ENCODE data around the gene RHOH. TPM values are rescaled to one million over a fixed set of nuclear protein-coding genes. Genes with fewer than 3 reads are reported as not detected.
A peak's percentile ranks its signal among the peaks of the same experiment; 100 is the strongest.

Gene RHOH
- total RNA-seq, 1 experiment from 2014 or later: not detected

DNA sequence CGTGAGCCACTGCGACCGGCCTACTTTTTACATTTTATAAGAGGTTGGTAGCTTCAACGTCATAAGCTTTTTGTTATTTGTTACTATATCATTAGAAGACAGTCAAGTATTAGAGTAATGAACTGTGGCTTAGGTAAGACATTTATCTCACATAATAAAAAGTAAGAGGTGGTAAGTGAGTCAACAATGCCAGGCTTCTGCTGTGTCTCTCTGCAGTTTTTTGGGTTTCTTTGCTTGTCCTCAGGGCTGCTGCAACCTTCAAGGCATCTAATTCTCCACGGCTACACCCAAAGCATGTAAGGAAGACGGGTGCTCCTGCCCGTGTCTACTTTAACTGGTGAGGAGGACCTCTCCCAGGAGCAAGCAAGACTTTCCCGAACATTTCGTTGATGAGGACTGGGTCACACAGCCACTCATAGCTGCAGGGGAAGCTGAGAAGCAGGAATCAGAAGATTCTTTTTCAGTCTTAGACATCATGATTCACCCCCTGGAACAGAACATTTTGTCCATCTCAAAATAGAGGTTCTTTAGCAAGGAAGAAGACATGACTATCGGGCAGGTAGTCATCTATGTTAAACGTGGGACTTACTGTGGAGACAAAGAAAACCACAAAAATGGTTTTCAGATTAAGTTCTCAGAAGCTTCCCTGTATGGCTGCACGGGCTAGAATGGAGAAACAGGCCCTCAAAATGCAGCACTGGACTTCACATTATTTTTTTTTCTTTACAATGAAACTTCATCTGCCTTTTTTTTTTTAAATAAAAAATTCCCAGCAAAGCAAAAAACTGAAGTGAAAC, 13.0 kb upstream of the RHOH start:
- no peak for DNase-seq (ENCODE audit: low read depth, low spot score)
- in situ Hi-C loops (cut with HindIII; ENCODE audit: low pct_unique_long_range_greater_than_20kb, low sequenced_read_pairs): no loop called here

GRCh38 chr4:40185830-40186664, 10.8 kb upstream of the RHOH start:
- in situ Hi-C loops (cut with HindIII; ENCODE audit: low pct_unique_long_range_greater_than_20kb, low sequenced_read_pairs): no loop called here

GRCh38 chr4:40186665-40187014, 10.2 kb upstream of the RHOH start:
- no peak for DNase-seq (ENCODE audit: low read depth, low spot score)
- in situ Hi-C loops (cut with HindIII; ENCODE audit: low pct_unique_long_range_greater_than_20kb, low sequenced_read_pairs): no loop called here

More at GRCh38 chr4:40185830-40186664, 10.8 kb upstream of the RHOH start:
- DNase-seq (ENCODE audit: low read depth, low spot score): no peak

DNA sequence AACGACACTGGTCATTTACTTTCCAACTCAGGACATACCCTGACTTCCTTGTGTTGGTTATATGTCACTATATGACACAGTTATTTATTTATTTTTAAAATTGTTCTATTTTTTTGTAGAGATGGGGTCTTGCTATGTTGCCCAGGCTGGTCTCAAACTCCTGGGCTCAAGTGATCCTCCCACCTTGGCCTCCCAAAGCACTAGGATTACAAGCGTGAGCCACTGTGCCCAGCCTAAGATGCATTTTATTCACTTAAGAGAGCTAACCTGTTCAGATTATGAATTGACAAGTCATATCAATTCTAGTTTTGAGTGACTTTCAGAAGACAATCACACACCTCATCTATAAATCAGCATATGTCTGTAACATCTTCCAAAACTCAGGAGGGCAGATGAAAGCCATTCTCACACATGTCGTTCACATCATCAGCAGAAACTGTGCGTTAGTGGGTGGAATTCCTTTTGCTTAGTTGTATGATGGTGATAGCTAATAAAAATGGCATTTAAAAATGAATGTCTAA, 9.4 kb upstream of the RHOH start:
- no peak for DNase-seq (ENCODE audit: low read depth, low spot score)

GRCh38 chr4:40190019-40190418, 6.8 kb upstream of the RHOH start:
- in situ Hi-C loops (cut with HindIII; ENCODE audit: low pct_unique_long_range_greater_than_20kb, low sequenced_read_pairs): no loop called here
- DNase-seq (ENCODE audit: low read depth, low spot score): no peak

More for the DNA sequence above, 9.4 kb upstream of the RHOH start:
- in situ Hi-C loops (cut with HindIII; ENCODE audit: low pct_unique_long_range_greater_than_20kb, low sequenced_read_pairs): no loop called here

- in situ Hi-C loops (cut with HindIII; ENCODE audit: low pct_unique_long_range_greater_than_20kb, low sequenced_read_pairs): no loop called here
- DNase-seq (ENCODE audit: low read depth, low spot score): no peak
These were observed 6.4 kb upstream of the RHOH start for GRCh38 chr4:40190465-40190864.

- no peak for DNase-seq (ENCODE audit: low read depth, low spot score)
- in situ Hi-C loops (cut with HindIII; ENCODE audit: low pct_unique_long_range_greater_than_20kb, low sequenced_read_pairs): no loop called here
These were observed 5.7 kb upstream of the RHOH start for GRCh38 chr4:40190880-40191815.

- in situ Hi-C loops (cut with HindIII; ENCODE audit: low pct_unique_long_range_greater_than_20kb, low sequenced_read_pairs): no loop called here
- no peak for DNase-seq (ENCODE audit: low read depth, low spot score)
These were observed 4.5 kb upstream of the RHOH start for GRCh38 chr4:40192114-40193015.

DNA sequence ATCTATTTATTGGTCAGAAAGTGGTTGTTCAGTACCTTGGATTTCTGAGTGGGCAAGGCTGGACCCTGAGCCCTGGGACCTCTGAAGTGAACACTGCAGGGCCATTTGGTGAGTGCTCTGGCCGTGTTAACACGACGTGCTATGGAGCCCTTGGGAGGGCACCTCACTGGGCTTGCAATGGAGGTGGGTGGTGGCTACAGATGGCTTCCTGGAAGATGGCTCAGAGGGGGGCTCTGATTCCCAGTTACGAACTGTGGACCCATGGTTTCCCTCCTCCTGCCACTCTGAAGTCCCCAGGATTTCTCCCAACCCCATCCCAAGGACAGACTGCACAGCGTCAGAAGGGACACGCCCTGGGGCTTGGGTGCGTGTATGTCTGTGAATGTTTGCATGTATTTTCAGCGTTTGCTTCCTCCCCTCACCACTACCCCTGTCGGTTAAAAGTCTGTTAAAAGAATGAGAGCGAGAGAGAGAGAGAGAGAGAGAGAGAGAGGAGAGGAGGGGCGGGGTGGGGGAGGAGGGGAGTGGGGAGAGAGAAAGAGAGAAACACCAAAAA, 3.7 kb upstream of the RHOH start:
- no peak for DNase-seq (ENCODE audit: low read depth, low spot score)
- in situ Hi-C loops (cut with HindIII; ENCODE audit: low pct_unique_long_range_greater_than_20kb, low sequenced_read_pairs): no loop called here

- DNase-seq (ENCODE audit: low read depth, low spot score): no peak
- in situ Hi-C loops (cut with HindIII; ENCODE audit: low pct_unique_long_range_greater_than_20kb, low sequenced_read_pairs): no loop called here
These were observed 3.3 kb upstream of the RHOH start for GRCh38 chr4:40193578-40193977.

GRCh38 chr4:40194602-40195161, 2.1 kb upstream of the RHOH start:
- in situ Hi-C loops (cut with HindIII; ENCODE audit: low pct_unique_long_range_greater_than_20kb, low sequenced_read_pairs): no loop called here
- DNase-seq (ENCODE audit: low read depth, low spot score): peak; percentile 31

DNA sequence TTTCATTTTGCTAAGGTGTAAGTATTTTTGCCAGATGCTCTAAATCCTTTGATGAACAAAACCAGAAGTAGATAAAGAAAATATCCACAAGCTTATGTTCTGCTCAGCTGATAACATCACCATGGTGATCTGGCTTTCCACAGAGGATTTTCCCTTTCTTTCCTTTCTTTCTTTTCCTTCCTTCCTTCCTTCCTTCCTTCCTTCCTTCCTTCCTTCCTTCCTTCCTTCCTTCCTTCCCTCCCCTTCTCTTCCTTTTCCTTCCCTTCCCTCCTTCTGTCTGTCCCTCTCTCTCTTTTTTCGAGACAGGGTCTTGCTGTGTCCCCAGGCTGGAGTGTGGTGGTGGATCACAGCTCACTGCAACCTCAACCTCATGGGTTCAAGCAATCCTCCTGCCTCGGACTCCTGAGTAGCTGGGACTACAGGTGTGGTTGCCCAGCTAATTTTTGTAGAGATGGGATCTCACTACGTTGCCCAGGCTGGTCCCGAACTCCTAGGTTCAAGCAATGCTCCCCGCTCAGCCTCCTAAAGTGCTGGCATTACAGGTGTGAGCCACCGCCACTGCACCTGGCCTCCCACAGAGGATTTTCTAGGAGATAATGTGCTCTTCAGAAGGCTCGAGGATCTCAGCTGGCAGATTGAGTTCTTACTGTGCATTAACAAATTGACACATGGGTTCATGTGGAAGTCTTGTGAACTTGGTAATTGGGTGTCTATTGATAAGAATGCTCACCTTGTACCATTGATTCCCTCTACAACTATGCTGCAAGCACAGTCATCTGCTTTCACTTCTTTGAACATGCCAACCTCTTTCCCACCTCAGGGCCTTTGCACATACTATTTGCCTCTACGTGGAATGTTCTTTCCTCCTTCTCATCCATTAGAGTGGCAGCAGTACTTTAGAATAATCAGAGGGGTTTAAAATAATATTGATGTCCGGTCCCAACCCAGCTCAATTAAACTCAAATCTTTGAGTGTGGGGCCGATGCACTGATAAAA, 1.4 kb upstream of the RHOH start:
- no peak for DNase-seq (ENCODE audit: low read depth, low spot score)
- in situ Hi-C loops (cut with HindIII; ENCODE audit: low pct_unique_long_range_greater_than_20kb, low sequenced_read_pairs): no loop called here

- no peak for DNase-seq (ENCODE audit: low read depth, low spot score)
- in situ Hi-C loops (cut with HindIII; ENCODE audit: low pct_unique_long_range_greater_than_20kb, low sequenced_read_pairs): no loop called here
These were observed 559 bp upstream of the RHOH start for GRCh38 chr4:40196272-40196671.

DNA sequence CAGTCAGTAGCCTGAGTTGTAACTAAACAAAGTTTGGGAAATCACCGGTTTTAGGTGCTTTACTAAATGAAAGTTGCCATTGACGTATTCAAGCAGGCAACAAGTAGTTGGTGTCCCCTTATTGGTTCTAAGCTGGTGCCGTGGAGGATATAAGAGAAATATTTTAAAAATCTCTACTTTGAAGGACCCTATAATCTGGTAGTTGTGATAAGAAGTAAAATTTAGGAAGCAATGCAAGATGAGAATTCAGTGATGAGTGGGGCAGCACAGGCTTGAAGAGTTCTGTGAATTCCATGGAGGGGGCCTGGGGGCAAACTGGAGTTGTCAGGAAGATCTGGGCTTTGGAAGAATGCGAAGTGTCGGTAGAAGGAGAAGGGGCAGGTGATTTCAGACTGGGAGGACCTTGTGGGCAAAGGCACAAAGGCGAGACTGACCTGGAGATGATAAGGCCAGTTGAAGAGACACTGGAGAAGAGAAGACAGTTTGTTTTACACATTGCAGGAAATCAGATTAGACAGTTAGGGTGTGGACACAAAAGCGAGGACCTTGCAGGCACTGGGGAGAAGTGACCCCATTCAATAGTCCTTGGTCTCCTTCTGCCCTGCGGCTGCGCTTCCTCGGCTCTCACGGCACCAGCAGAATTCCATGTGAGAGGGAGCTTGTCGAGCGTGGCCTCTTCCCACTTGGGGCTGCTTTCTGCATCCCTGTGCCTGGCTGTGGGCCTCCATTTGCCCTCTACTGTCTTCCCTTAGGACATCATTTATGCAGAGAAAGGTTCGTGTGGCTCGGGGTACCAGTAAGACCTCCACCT, 1.3 kb downstream of the RHOH start:
- in situ Hi-C loops (cut with HindIII; ENCODE audit: low pct_unique_long_range_greater_than_20kb, low sequenced_read_pairs): no loop called here

More for the DNA sequence above, 1.3 kb downstream of the RHOH start:
- no peak for DNase-seq (ENCODE audit: low read depth, low spot score)
